Ishikawa (cell line): ENCODE measurements around the gene ATP9A.

Experiments used
- CEBPB ChIP-seq: IDR thresholded peaks from 2 replicates; pipeline ENCODE4 v1.6.1; 2012
- CREB1 ChIP-seq: IDR thresholded peaks from 2 replicates; pipeline ENCODE4 v1.6.1; 2012; ENCODE audit warnings: low read depth
- EGR1 ChIP-seq: IDR thresholded peaks from 2 replicates; pipeline ENCODE4 v1.6.1; 2012
- EP300 ChIP-seq: IDR thresholded peaks from 2 replicates; pipeline ENCODE4 v1.6.1; 2012; ENCODE audit warnings: borderline replicate concordance
- FOXM1 ChIP-seq: IDR thresholded peaks from 2 replicates; pipeline ENCODE4 v1.6.1; 2012; ENCODE audit warnings: low read depth, borderline replicate concordance
- NFIC ChIP-seq: IDR thresholded peaks from 2 replicates; pipeline ENCODE4 v1.6.1; 2012
- RAD21 ChIP-seq: IDR thresholded peaks from 2 replicates; pipeline ENCODE4 v1.6.1; 2012; ENCODE audit warnings: low read depth
- TAF1 ChIP-seq: IDR thresholded peaks from 2 replicates; pipeline ENCODE4 v1.6.1; 2012; ENCODE audit warnings: low read depth, mild to moderate bottlenecking
- TCF12 ChIP-seq: IDR thresholded peaks from 2 replicates; pipeline ENCODE4 v1.6.1; 2012; ENCODE audit warnings: low read depth
- TEAD4 ChIP-seq: IDR thresholded peaks from 2 replicates; pipeline ENCODE4 v1.6.1; 2012
- YY1 ChIP-seq: IDR thresholded peaks from 2 replicates; pipeline ENCODE4 v1.6.1; 2012; ENCODE audit warnings: low read depth
- ZBTB7A ChIP-seq: IDR thresholded peaks from 2 replicates; pipeline ENCODE4 v1.6.1; 2012; ENCODE audit warnings: low read depth
- TF ChIP-seq, protein P1 (sequence below): IDR thresholded peaks from 2 replicates; pipeline ENCODE4 v1.6.1; 2012
- TF ChIP-seq, protein P2 (sequence below): IDR thresholded peaks from 2 replicates; pipeline ENCODE4 v1.6.1; 2012; ENCODE audit warnings: low read depth, mild to moderate bottlenecking
- TF ChIP-seq, protein P3 (sequence below): IDR thresholded peaks from 2 replicates; pipeline ENCODE4 v1.6.1; 2012

The ATP9A gene

DNA sequence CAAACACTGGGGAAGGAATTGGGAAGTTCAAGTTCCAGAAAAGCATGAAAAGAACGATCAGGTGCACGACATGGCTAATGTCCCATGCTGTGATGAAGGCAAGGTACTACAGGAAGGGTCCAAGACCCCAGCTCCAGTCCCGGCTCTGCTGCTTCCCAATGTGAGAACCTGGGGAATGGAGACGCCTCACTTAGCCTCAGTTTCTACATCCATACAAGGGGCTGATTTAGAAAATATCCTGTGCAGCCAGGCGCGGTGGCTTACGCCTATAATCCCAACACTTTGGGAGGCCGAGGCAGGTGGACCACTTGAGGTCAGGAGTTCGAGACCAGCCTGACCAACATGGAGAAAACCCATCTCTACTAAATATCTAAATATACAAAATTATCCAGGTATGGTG lies 144.9 kb downstream of the ATP9A start:
- TF ChIP-seq RAD21: no peak
- no peak for TF ChIP-seq TAF1
- no peak for TF ChIP-seq EP300
- TF ChIP-seq CEBPB: no peak
- TF ChIP-seq TCF12: no peak
- TF ChIP-seq ZBTB7A: no peak
- no peak for TF ChIP-seq CREB1
- no peak for TF ChIP-seq NFIC
- TF ChIP-seq YY1: no peak
- no peak for TF ChIP-seq EGR1
- TF ChIP-seq, protein P1, sequence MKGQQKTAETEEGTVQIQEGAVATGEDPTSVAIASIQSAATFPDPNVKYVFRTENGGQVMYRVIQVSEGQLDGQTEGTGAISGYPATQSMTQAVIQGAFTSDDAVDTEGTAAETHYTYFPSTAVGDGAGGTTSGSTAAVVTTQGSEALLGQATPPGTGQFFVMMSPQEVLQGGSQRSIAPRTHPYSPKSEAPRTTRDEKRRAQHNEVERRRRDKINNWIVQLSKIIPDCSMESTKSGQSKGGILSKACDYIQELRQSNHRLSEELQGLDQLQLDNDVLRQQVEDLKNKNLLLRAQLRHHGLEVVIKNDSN: no peak
- TF ChIP-seq, protein P2, sequence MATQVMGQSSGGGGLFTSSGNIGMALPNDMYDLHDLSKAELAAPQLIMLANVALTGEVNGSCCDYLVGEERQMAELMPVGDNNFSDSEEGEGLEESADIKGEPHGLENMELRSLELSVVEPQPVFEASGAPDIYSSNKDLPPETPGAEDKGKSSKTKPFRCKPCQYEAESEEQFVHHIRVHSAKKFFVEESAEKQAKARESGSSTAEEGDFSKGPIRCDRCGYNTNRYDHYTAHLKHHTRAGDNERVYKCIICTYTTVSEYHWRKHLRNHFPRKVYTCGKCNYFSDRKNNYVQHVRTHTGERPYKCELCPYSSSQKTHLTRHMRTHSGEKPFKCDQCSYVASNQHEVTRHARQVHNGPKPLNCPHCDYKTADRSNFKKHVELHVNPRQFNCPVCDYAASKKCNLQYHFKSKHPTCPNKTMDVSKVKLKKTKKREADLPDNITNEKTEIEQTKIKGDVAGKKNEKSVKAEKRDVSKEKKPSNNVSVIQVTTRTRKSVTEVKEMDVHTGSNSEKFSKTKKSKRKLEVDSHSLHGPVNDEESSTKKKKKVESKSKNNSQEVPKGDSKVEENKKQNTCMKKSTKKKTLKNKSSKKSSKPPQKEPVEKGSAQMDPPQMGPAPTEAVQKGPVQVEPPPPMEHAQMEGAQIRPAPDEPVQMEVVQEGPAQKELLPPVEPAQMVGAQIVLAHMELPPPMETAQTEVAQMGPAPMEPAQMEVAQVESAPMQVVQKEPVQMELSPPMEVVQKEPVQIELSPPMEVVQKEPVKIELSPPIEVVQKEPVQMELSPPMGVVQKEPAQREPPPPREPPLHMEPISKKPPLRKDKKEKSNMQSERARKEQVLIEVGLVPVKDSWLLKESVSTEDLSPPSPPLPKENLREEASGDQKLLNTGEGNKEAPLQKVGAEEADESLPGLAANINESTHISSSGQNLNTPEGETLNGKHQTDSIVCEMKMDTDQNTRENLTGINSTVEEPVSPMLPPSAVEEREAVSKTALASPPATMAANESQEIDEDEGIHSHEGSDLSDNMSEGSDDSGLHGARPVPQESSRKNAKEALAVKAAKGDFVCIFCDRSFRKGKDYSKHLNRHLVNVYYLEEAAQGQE: no peak
- TF ChIP-seq, protein P3, sequence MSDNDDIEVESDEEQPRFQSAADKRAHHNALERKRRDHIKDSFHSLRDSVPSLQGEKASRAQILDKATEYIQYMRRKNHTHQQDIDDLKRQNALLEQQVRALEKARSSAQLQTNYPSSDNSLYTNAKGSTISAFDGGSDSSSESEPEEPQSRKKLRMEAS: no peak

DNA sequence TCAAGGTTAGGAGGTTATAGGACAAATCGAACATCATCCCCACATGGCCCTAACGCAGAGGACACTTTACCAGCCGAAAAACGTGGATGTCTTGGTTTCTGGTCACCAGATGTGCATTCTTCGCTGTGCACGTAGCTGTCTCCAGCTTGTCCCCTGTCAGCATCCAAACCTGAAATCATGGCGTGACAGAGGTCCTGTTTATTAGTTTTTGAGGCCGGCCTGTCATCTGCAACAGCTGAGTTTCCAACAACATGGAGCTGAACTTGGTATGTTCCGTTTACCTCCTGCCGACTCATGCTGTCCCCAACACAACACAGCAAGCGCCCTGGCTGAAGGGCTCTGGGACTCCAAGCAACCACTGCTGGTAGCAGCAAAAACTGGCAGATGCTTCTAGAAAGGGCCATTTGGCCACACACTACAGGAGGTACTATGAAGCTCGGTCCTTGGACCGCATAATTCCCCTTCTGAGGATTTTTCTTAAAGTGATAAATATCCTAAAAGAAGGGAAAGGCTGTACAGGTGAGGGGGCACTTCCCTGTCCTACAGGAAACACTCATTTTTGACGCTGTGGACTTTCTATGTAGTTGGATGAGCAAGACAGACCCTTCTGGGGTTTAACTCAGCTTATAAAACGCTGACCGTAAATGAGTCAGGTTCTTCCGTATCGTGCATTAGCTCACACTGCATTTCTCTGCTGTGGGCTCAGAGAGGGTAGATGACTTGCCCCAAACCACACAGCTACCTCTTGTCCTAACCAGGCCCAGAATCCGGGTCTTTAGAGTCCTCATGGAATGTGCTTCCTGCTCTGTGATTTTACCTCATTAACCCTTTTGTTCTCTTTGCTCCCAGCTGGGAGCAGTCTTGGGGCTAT lies 146.0 kb downstream of the ATP9A start:
- TF ChIP-seq, protein P3: no peak
- TF ChIP-seq FOXM1 (no peak), TCF12 (no peak), CREB1 (no peak), YY1 (no peak), EGR1 (no peak), RAD21 (no peak), NFIC (no peak), TAF1 (no peak), CEBPB (no peak), ZBTB7A (no peak), EP300 (no peak), TEAD4 (no peak)
- TF ChIP-seq, protein P2: no peak
- TF ChIP-seq, protein P1: no peak

DNA sequence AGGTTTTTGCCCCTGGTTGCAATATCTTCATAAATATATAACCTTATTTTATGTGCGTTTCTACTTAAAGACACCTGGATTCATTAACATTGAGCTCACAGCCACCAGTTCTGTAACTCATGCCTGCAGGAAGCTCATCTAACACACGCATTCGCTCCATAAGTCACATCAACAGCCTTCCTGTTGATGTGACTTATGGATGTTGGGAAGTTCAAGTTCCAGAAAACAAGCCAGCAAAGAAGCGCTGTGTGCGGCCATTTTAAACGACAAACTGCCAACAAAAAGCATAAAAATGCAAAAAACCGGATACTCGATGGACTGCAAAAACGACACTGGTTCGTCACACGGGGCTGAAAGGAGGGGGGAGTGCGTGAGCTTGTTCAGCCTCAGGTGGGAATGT lies 147.8 kb downstream of the ATP9A start:
- TF ChIP-seq RAD21: no peak
- TF ChIP-seq TAF1: no peak
- TF ChIP-seq CREB1: no peak
- no peak for TF ChIP-seq CEBPB
- TF ChIP-seq FOXM1: no peak
- TF ChIP-seq, protein P1: no peak
- no peak for TF ChIP-seq TCF12
- TF ChIP-seq, protein P3: no peak
- no peak for TF ChIP-seq NFIC
- no peak for TF ChIP-seq EP300
- no peak for TF ChIP-seq YY1
- TF ChIP-seq, protein P2: no peak
- no peak for TF ChIP-seq ZBTB7A
- no peak for TF ChIP-seq EGR1
- no peak for TF ChIP-seq TEAD4

DNA sequence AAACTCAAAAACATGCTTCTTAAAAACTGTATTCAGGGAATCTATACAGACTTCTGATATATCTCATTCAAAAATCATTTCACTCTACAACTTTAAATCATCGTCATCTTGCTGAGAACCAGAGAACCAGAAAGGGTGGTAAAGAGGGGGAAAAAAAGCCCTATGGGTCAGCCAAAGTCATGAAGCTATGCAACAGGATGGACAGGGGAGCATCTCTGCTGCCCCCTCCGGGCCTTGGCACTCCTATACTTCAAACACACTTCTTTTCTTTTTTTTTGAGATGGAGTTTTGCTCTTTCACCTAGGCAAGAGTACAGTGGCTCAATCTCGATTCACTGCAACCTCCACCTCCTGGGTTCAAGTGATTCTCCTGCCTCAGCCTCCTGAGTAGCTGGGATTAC lies 152.1 kb downstream of the ATP9A start:
- no peak for TF ChIP-seq CREB1
